GM19324 (cell line): ENCODE data around the gene PACRG.

Experiments
- ATAC-seq: cut with Tn5 transposase; IDR thresholded peaks from one replicate; pipeline ENCODE4 v1.9.1; 2021; ENCODE audit warnings: mild to moderate bottlenecking, moderate library complexity; ENCODE audit not compliant: unreplicated experiment, low FRiP score

PACRG gene

GRCh38 chr6:162921510-162922040 lies 193.8 kb downstream of the PACRG start:
- no peak for ATAC-seq

DNA sequence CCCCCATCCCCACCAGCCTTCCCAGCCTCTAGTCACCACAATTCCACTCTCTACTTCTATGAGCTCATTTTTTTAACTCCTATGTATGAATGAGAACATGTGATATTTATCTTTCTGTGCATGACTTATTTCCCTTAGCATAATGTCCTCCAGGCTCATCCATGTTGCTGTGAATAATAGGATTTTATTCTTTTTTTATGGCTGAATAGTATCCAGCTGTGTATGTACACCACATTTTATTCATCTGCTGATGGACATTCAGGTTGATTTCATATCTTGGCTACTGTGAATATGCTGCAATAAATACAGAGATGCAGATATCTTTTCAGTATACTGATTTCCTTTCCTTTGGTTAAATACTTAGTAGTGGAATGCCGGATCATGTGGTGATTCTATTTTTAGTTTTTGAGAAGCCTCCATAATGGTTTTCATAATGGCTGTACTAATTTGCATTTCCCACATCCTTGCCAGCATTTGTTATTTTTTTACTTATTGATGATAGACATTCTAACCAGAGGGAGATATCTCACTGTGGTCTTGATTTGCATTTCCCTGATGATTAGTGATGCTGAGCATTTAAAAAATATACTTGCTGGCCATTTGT lies 194.9 kb downstream of the PACRG start:
- no peak for ATAC-seq

DNA sequence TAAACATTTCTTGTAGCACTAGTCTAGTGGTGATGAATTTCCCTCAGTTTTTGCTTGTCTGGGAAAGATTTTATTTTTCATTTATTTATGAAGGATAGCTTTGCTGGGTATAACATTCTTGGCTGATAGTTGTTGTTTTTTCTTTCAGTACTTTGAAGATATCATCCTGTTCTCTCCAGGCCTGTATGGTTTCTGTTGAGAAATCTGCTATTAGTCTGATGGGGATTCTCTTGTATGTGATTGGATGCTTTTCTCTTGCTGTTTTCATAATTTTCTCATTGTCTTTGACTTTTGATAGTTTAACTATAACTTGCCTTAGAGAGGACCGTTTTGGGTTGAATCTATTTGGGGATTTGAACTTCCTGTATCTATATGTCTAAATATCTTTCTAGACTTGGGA lies 207.1 kb downstream of the PACRG start:
- ATAC-seq, result no peak

GRCh38 chr6:162940426-162940825 lies 212.7 kb downstream of the PACRG start:
- ATAC-seq, result no peak

GRCh38 chr6:162941128-162941527 lies 213.4 kb downstream of the PACRG start:
- no peak for ATAC-seq

DNA sequence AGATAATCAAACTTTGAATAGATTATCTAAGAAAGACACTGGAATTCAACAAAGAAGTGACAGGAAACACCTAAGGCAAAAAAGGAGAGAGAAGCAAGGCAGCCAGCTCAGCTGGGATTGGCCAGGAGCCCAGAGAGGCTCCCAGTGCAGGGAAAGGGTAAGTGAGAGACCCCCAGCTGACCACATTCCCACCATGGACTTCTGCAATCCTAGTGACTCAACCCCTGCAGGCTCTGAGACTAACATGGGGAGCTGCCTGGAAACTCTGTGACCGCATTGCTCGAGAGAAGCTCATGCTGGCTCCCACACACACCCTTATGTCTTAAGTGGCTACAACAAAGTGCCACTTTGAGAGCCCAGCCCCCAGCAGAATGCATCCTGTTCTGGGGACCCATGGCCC lies 215.1 kb downstream of the PACRG start:
- ATAC-seq, result no peak

DNA sequence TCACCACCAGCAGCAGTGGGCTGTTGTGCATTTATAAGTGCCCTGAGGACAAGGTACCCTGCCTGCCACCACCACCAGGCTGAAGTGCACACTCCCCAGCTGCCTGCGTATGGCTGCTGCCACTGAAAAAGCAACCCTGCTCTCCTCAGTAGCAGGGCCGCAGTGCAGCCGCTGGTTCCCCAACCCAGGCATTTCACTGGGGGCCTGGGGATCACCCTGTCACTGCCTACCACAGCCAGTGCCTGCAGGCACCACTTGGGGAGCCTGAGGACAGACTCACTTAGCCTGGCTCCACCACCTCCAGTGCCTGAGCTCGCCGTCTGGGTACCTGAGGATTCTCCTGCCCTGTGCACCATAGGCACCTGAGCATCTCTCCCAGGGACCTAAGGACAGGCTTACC lies 215.6 kb downstream of the PACRG start:
- no peak for ATAC-seq

- no peak for ATAC-seq
Measured at GRCh38 chr6:162951164-162951743, 223.5 kb downstream of the PACRG start.

DNA sequence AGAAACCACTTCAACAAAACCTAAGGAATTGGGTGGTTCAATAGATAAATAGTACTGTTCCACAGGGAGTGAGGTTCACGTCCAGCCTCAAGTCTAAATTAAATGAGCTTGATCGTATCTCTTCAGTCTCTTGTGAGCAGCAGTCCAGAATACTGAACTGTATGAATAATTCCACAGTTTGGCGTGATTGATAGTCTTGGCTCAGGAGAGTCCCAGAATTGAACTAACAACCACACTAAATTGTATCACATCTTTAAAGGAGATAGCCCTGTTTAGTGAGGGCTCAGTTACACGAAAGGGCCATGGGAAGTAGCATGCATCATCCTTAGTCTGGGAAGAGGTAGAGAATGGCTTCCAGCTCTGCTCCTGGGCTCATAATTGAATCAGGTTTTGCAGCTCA lies 224.6 kb downstream of the PACRG start:
- ATAC-seq, result no peak

DNA sequence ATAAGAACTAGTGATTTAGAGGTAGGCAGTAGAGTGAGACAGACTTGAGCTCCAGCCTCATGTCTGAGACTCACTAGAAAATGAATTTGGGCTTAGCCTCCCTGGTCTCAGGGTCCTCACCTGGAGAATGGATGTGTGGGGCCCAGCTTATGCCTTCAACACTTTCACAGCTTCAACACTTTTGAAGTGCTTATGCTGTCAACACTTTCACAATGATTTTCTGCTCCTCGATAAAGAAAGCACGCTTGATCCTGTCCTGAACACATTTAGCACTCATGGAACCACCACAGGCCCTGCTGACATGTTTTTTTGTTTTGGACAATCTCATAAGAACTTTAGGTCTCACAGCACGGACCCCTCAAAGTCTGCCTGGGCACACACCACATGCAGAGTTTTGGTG lies 229.3 kb downstream of the PACRG start:
- no peak for ATAC-seq

DNA sequence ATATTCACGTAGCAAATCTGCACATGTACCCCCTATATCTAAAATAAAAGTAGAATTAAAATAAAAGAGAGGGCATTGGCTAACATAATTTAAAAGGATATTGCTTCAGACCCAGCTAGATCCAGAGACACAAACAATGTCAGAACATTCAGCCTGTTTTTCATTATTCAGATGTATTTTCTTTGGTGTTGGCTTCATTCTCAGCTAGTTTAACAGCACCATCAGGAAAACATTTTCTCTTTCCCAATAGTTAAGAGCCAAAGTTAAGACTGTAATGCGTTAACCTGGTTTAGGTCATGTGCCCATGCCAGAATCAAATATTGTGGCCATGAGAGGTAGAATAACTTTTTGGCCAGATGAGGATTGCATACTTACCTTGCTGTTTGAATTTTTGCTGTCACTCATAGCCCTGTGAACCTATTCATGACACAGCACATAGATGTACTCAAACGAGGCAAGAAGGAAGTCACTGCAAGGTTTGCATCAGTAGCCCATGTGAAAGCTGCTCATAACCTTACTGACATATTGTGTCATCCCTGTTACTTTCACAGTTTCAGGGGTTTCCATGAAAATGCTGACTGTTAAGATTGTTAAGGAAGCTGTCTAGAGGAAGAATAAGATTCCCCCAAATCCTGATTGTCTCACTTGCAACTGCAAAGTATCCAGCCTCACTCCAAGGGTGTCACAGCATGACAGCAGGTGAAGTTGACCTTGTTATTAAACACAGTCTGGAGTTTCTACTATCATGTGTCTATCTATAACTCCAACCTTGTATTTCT lies 233.1 kb downstream of the PACRG start:
- no peak for ATAC-seq

DNA sequence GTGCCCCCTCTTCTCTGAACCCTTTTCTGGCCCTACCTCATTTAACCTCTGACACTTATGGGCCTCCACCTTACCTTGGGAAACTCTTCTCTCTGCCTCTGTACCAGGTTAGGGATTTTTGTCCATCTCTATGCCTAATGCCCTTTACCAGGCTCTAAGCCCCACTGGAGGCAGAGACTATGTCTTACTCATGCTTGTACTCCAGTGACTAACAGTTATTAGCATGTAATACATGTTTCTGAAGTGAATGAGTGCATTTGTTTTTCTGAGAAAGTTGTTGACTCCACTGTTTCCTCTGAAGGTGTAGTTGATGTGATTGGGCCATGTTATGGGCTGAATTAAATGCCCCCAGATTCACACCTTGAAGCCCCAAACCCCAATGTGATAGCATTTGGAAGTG lies 234.3 kb downstream of the PACRG start:
- ATAC-seq, result no peak

DNA sequence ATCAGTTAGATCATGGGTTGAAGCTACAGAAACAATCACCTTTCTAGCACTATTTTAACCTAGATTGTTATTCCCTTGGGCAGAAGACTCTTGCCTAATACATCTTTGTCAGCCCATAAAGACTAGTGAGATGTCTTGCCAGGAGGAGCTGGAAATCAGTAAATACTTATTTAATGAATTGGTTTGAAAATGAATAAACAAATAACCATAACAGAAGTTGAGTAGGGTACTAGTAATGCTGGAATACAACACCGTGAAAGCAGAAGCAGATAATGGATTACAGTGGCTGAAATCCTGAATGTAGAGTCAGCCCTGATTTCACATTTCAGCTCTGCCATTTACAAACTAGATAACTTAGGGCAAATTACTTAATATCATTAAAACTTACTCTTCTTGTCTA lies 236.1 kb downstream of the PACRG start:
- ATAC-seq, result no peak

DNA sequence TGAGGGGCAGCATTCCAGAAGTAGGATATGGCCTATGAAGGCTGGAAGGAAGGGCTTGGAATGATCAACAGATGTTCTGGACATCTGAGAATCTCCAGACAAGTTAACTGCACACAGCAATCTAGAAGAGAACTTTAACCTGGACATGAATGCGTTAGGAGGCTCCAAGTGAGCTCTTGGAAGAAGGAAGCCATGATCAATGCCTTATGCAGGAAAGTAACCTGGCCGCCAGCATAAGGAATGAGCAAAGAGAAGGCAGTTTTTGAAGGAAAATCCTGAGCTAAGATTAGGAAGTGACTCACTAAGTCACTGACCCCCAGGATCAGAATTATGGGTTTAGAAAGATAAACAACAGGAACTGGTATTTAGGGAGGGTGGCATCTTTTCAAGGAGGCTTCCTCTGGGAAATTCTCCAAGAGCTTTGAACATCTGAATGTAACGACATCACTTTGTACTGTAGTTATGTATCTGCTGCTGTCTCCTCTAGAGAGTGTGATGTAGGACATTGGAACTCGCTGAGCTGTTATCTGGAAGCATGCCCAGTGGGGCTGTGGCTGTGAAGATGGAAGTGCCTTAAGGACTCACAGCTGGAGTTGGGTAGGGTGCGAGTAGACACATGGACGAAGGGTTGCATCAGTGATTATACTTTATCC lies 236.8 kb downstream of the PACRG start:
- ATAC-seq, result no peak

- ATAC-seq, result no peak
Measured at GRCh38 chr6:162965366-162965765, 237.6 kb downstream of the PACRG start.

DNA sequence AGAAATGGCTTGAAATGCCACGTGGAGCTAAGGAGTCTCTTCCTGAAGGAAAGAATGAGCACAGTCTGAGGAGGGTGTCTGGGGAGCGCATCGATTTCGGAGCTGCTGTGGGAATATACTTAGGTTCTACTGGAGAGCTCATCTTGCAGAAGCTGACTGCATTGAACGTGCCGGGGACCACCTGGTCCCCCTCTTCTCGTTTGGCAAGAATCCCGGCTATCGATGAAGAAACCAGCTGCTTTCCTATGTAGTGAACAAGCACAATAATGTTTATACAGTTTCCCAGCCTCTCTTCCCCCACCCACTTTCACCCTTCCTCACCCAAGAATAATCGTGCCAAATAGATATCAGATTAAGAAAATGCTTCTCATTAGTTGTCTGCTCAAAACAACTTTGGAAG lies 242.5 kb downstream of the PACRG start:
- ATAC-seq, result no peak

DNA sequence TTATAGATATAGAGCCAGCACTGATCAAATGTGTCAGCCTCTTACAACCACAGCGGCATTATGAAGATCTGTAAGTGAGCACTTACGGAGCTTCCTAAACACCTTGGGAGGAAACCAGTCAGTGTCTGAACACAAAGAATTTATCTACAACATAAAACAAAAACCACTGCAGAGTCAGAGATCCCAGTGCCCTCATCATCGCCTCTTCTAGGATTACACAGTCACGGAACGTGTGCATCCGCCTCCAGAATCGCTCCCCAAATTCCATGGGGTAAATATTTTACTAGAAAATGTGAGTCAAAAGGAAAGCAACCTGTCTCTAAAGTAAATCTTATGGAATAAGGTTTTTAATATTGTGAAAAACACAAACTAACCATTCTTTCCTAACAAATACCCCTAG lies 243.6 kb downstream of the PACRG start:
- ATAC-seq, result no peak

DNA sequence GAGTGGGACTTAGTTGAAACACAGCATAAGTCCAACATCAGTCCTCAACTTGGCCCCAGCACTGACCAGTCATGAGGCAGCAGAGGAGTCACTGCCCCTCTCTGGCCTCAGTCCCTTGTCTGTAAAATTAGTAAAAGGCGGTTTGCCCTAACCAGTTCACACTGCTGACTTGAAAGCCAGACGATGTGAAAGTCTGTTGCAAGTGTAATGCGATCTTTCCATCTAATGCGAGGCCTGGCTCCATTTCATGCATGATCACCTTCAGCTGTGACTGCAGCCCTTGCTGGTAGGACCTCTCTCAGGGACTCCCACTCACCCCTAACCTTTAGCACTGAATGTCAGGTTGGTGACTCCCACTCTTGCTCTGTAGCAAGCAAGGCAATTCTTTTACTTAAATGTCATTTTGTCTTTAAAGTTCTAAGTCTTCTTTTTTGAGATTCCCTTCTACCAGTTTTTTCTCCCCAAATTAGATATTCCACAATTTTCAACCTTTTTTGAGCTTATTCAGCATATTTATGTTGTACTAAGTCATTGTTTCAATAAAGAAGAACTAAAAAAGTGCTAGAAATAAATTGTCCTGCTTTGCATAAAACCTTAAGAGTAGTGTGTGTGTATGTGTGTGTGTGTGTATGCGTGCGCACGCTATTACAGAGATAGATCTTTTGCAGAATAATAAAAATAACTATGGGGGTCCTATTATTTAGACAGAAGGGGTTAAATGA lies 245.5 kb downstream of the PACRG start:
- ATAC-seq, result no peak

- no peak for ATAC-seq
Measured at GRCh38 chr6:162973980-162974379, 246.2 kb downstream of the PACRG start.

- no peak for ATAC-seq
Measured at GRCh38 chr6:162974685-162975084, 246.9 kb downstream of the PACRG start.

GRCh38 chr6:162976141-162976540 lies 248.4 kb downstream of the PACRG start:
- ATAC-seq, result no peak
